Activated T-helper 17 cell treated with anti-CD3 and anti-CD28 coated beads, Interleukin-2, amount 50 U/mL, for 72 hours (primary cell): Measurements from ENCODE around the gene TMEM205. TPM values are rescaled to one million over a fixed set of nuclear protein-coding genes. Genes with fewer than 3 reads are reported as not detected.
A peak's percentile ranks its signal among the peaks of the same experiment; 100 is the strongest.

Experiments
- ATAC-seq: fragments of 150-1000 bp; cut with Tn5 transposase; replicated peaks from 2 replicates; pipeline ENCODE4 v1.10.0; 2021; ENCODE audit warnings: mild to moderate bottlenecking, moderate library complexity
- H3K27ac Mint-ChIP-seq: one replicate; pipeline ENCODE4 v1.8.0; 2022; ENCODE audit warnings: mixed read lengths
- H3K27me3 Mint-ChIP-seq: one replicate; pipeline ENCODE4 v1.8.0; 2022; ENCODE audit warnings: mixed read lengths
- H3K36me3 Mint-ChIP-seq: one replicate; pipeline ENCODE4 v1.8.0; 2022; ENCODE audit warnings: low read depth, mild to moderate bottlenecking, mixed read lengths
- H3K4me1 Mint-ChIP-seq: one replicate; pipeline ENCODE4 v1.8.0; 2022; ENCODE audit warnings: mixed read lengths
- H3K4me3 Mint-ChIP-seq: one replicate; pipeline ENCODE4 v1.8.0; 2022; ENCODE audit warnings: mild to moderate bottlenecking, mixed read lengths
- H3K9me3 Mint-ChIP-seq: one replicate; pipeline ENCODE4 v1.8.0; 2022; ENCODE audit warnings: mixed read lengths
- total RNA-seq, 2 donors: library from RNA; stranded (reverse); gene quantifications; one replicate each; pipeline ENCODE4 v1.2.3, GENCODE V29; 2022

The TMEM205 gene
- total RNA-seq, 2 donors from 2014 or later: 30.9 to 31.0 TPM

- peaks cover 23% of the 10 kb centered on the region for H3K4me1 Mint-ChIP-seq
- peaks cover 55% of the 10 kb centered on the region for H3K36me3 Mint-ChIP-seq
- no peak overlapping the region for H3K4me3 Mint-ChIP-seq
- peak overlapping the region; percentile 48 for H3K27ac Mint-ChIP-seq
- ATAC-seq: no peak
- H3K9me3 Mint-ChIP-seq: no peaks in the 10 kb centered on the region
- no peaks in the 10 kb centered on the region for H3K27me3 Mint-ChIP-seq
Measured at GRCh38 chr19:11377237-11377636, 31.2 kb upstream of the TMEM205 start.

- peaks cover 54% of the 10 kb centered on the region for H3K36me3 Mint-ChIP-seq
- H3K9me3 Mint-ChIP-seq: no peaks in the 10 kb centered on the region
- H3K27ac Mint-ChIP-seq: no peak overlapping the region
- no peaks in the 10 kb centered on the region for H3K27me3 Mint-ChIP-seq
- H3K4me3 Mint-ChIP-seq: no peak overlapping the region
- H3K4me1 Mint-ChIP-seq: peaks cover 27% of the 10 kb centered on the region
- peak; percentile 26 for ATAC-seq
Measured at GRCh38 chr19:11375143-11375948, 29.3 kb upstream of the TMEM205 start.

- Mint-ChIP-seq H3K27me3 (no peaks in the 10 kb centered on the region), H3K36me3 (peaks cover 47% of the 10 kb centered on the region), H3K9me3 (no peaks in the 10 kb centered on the region), H3K4me3 (no peak within 1 kb of the TSS), H3K4me1 (peaks cover 22% of the 10 kb centered on the region), H3K27ac (no peak within 1 kb of the TSS)
- ATAC-seq: peak; percentile 93
Measured at GRCh38 chr19:11374433-11375142, 28.5 kb upstream of the TMEM205 start, which contains the start of gene SWSAP1. SWSAP1 (plus strand) TSS chr19:11374666; CDS start chr19:11374681, 15 bp downstream.

GRCh38 chr19:11373885-11374432 is 27.9 kb upstream of the TMEM205 start:
- Mint-ChIP-seq H3K4me3 (no peak overlapping the region), H3K27ac (no peak overlapping the region), H3K36me3 (peaks cover 49% of the 10 kb centered on the region), H3K4me1 (peaks cover 22% of the 10 kb centered on the region), H3K9me3 (no peaks in the 10 kb centered on the region), H3K27me3 (no peaks in the 10 kb centered on the region)
- ATAC-seq: no peak

GRCh38 chr19:11373166-11373884 is 27.3 kb upstream of the TMEM205 start:
- peaks cover 49% of the 10 kb centered on the region for H3K36me3 Mint-ChIP-seq
- H3K4me3 Mint-ChIP-seq: no peak overlapping the region
- no peak overlapping the region for H3K27ac Mint-ChIP-seq
- no peaks in the 10 kb centered on the region for H3K9me3 Mint-ChIP-seq
- H3K4me1 Mint-ChIP-seq: peaks cover 16% of the 10 kb centered on the region
- ATAC-seq: no peak
- H3K27me3 Mint-ChIP-seq: no peaks in the 10 kb centered on the region

- H3K36me3 Mint-ChIP-seq: peaks cover 36% of the 10 kb centered on the region
- no peak overlapping the region for H3K4me3 Mint-ChIP-seq
- no peak for ATAC-seq
- H3K4me1 Mint-ChIP-seq: peaks cover 10% of the 10 kb centered on the region
- H3K27me3 Mint-ChIP-seq: no peaks in the 10 kb centered on the region
- no peaks in the 10 kb centered on the region for H3K9me3 Mint-ChIP-seq
- no peak overlapping the region for H3K27ac Mint-ChIP-seq
Measured at GRCh38 chr19:11370744-11371143, 24.7 kb upstream of the TMEM205 start.

- Mint-ChIP-seq H3K4me1 (peaks cover 4% of the 10 kb centered on the region), H3K36me3 (peaks cover 32% of the 10 kb centered on the region), H3K27me3 (no peaks in the 10 kb centered on the region), H3K4me3 (no peak overlapping the region), H3K9me3 (no peaks in the 10 kb centered on the region), H3K27ac (no peak overlapping the region)
- ATAC-seq: no peak
Measured at GRCh38 chr19:11367528-11367927, 21.5 kb upstream of the TMEM205 start.

- no peaks in the 10 kb centered on the region for H3K9me3 Mint-ChIP-seq
- no peak overlapping the region for H3K4me3 Mint-ChIP-seq
- H3K4me1 Mint-ChIP-seq: peaks cover under 1% of the 10 kb centered on the region
- ATAC-seq: no peak
- H3K36me3 Mint-ChIP-seq: peaks cover 22% of the 10 kb centered on the region
- H3K27ac Mint-ChIP-seq: no peak overlapping the region
- H3K27me3 Mint-ChIP-seq: no peaks in the 10 kb centered on the region
Measured at GRCh38 chr19:11365557-11366117, 19.6 kb upstream of the TMEM205 start.

- Mint-ChIP-seq H3K4me1 (no peaks in the 10 kb centered on the region), H3K4me3 (no peak overlapping the region), H3K9me3 (no peaks in the 10 kb centered on the region), H3K27me3 (no peaks in the 10 kb centered on the region), H3K36me3 (peaks cover 21% of the 10 kb centered on the region), H3K27ac (no peak overlapping the region)
- ATAC-seq: no peak
Measured at GRCh38 chr19:11364935-11365334, 18.9 kb upstream of the TMEM205 start.

GRCh38 chr19:11364296-11364904 is 18.3 kb upstream of the TMEM205 start:
- no peak for ATAC-seq
- H3K27ac Mint-ChIP-seq: no peak overlapping the region
- H3K27me3 Mint-ChIP-seq: no peaks in the 10 kb centered on the region
- no peak overlapping the region for H3K4me3 Mint-ChIP-seq
- no peaks in the 10 kb centered on the region for H3K9me3 Mint-ChIP-seq
- H3K4me1 Mint-ChIP-seq: no peaks in the 10 kb centered on the region
- peaks cover 21% of the 10 kb centered on the region for H3K36me3 Mint-ChIP-seq

- ATAC-seq: no peak
- no peak overlapping the region for H3K4me3 Mint-ChIP-seq
- H3K27me3 Mint-ChIP-seq: no peaks in the 10 kb centered on the region
- no peaks in the 10 kb centered on the region for H3K4me1 Mint-ChIP-seq
- H3K27ac Mint-ChIP-seq: no peak overlapping the region
- H3K9me3 Mint-ChIP-seq: no peaks in the 10 kb centered on the region
- peaks cover 17% of the 10 kb centered on the region for H3K36me3 Mint-ChIP-seq
Measured at GRCh38 chr19:11363881-11364280, 17.8 kb upstream of the TMEM205 start.

- no peak for ATAC-seq
- H3K36me3 Mint-ChIP-seq: peaks cover 3% of the 10 kb centered on the region
- no peaks in the 10 kb centered on the region for H3K27me3 Mint-ChIP-seq
- no peak overlapping the region for H3K27ac Mint-ChIP-seq
- no peak overlapping the region for H3K4me3 Mint-ChIP-seq
- H3K4me1 Mint-ChIP-seq: no peaks in the 10 kb centered on the region
- no peaks in the 10 kb centered on the region for H3K9me3 Mint-ChIP-seq
Measured at GRCh38 chr19:11361771-11362731, 16.0 kb upstream of the TMEM205 start.
